ENCODE measurements around the gene NDUFA6. TPM values are rescaled to one million over a fixed set of nuclear protein-coding genes. Genes with fewer than 3 reads are reported as not detected.
"Not testable (repeated sequence)": the region's sequence is repeated elsewhere in the genome, so short reads cannot be mapped to it uniquely, and the experiment has no call there.

The NDUFA6 gene
- total RNA-seq, 1 experiment from 2014 or later: 84.9 TPM

- no peaks in the 10 kb centered on the region for H3F3A ChIP-seq (ENCODE audit: insufficient read depth, low read depth)
- H3K9me2 ChIP-seq (ENCODE audit: insufficient read depth): no peaks in the 10 kb centered on the region
- BruUV-seq (replicated peaks): no TSS peak
- CTCF ChIA-PET: no interaction called here
- no peak overlapping the region for H3K27ac ChIP-seq
- H3K79me2 ChIP-seq (ENCODE audit: low read depth): no peaks in the 10 kb centered on the region
- no peaks in the 10 kb centered on the region for H4K20me1 ChIP-seq (ENCODE audit: insufficient read depth)
- no peaks in the 10 kb centered on the region for H3K36me3 ChIP-seq (ENCODE audit: low read depth)
- no peak for DNase-seq
- no peak overlapping the region for H3K4me2 ChIP-seq
- H3K27me3 ChIP-seq (ENCODE audit: insufficient read depth, low read depth): no peaks in the 10 kb centered on the region
- intact Hi-C loops (cut with micrococcal nuclease; ENCODE audit: unreplicated experiment): no loop called here
- no peak overlapping the region for H3K4me3 ChIP-seq
- POLR2A ChIA-PET (ENCODE audit: unreplicated experiment): no interaction called here
- H3K4me1 ChIP-seq (replicated peaks; ENCODE audit: insufficient read depth): no peaks in the 10 kb centered on the region
- no peak for TF ChIP-seq EZH2 (IDR thresholded peaks at IDR 0.05; ENCODE audit: low read depth)
- TF ChIP-seq CTCF (conservative IDR thresholded peaks at IDR 0.05): no peak
- H2AFZ ChIP-seq: no peak overlapping the region
- H3K9me3 ChIP-seq (ENCODE audit: insufficient read depth, low read depth): no peaks in the 10 kb centered on the region
Measured at GRCh38 chr22:42132457-42132856, 41.9 kb upstream of the NDUFA6 start.

GRCh38 chr22:42131562-42131961, 41.0 kb upstream of the NDUFA6 start:
- Histone ChIP-seq H3K27me3 (ENCODE audit: insufficient read depth, low read depth) (no peaks in the 10 kb centered on the region), H3K4me3 (no peak overlapping the region), H3K9me3 (ENCODE audit: insufficient read depth, low read depth) (no peaks in the 10 kb centered on the region), H3F3A (ENCODE audit: insufficient read depth, low read depth) (no peaks in the 10 kb centered on the region), H3K4me2 (no peak overlapping the region), H4K20me1 (ENCODE audit: insufficient read depth) (no peaks in the 10 kb centered on the region), H2AFZ (no peak overlapping the region), H3K36me3 (ENCODE audit: low read depth) (no peaks in the 10 kb centered on the region), H3K79me2 (ENCODE audit: low read depth) (no peaks in the 10 kb centered on the region), H3K9me2 (ENCODE audit: insufficient read depth) (no peaks in the 10 kb centered on the region), H3K27ac (no peak overlapping the region), H3K4me1 (replicated peaks; ENCODE audit: insufficient read depth) (no peaks in the 10 kb centered on the region)
- DNase-seq: no peak
- TF ChIP-seq EZH2 (IDR thresholded peaks at IDR 0.05; ENCODE audit: low read depth) (no peak), CTCF (conservative IDR thresholded peaks at IDR 0.05) (no peak)
- intact Hi-C loops (cut with micrococcal nuclease; ENCODE audit: unreplicated experiment): no loop called here
- no TSS peak for BruUV-seq (replicated peaks)
- ChIA-PET CTCF (no interaction called here), POLR2A (ENCODE audit: unreplicated experiment) (no interaction called here)

- H3K4me1 ChIP-seq (replicated peaks; ENCODE audit: insufficient read depth); intact Hi-C loops (cut with micrococcal nuclease; ENCODE audit: unreplicated experiment); H3K79me2 ChIP-seq (ENCODE audit: low read depth); H3F3A ChIP-seq (ENCODE audit: insufficient read depth, low read depth); H3K9me2 ChIP-seq (ENCODE audit: insufficient read depth); H3K4me3 ChIP-seq; H4K20me1 ChIP-seq (ENCODE audit: insufficient read depth); H3K27me3 ChIP-seq (ENCODE audit: insufficient read depth, low read depth); CTCF ChIA-PET; POLR2A ChIA-PET (ENCODE audit: unreplicated experiment); H3K4me2 ChIP-seq; H2AFZ ChIP-seq; DNase-seq; H3K36me3 ChIP-seq (ENCODE audit: low read depth); H3K27ac ChIP-seq; BruUV-seq (replicated peaks); H3K9me3 ChIP-seq (ENCODE audit: insufficient read depth, low read depth): not testable (repeated sequence)
Measured at GRCh38 chr22:42130639-42131431, 40.3 kb upstream of the NDUFA6 start, which contains the start of gene CYP2D6. Gene CYP2D6, minus strand, starts transcription at chr22:42130810. Its CDS starts 19 bp downstream, at chr22:42130791.

- DNase-seq; H3K79me2 ChIP-seq (ENCODE audit: low read depth); H4K20me1 ChIP-seq (ENCODE audit: insufficient read depth); H3K27me3 ChIP-seq (ENCODE audit: insufficient read depth, low read depth); H3K4me1 ChIP-seq (replicated peaks; ENCODE audit: insufficient read depth); H2AFZ ChIP-seq; H3K9me2 ChIP-seq (ENCODE audit: insufficient read depth); H3K27ac ChIP-seq; H3K4me3 ChIP-seq; BruUV-seq (replicated peaks); POLR2A ChIA-PET (ENCODE audit: unreplicated experiment); H3F3A ChIP-seq (ENCODE audit: insufficient read depth, low read depth); H3K4me2 ChIP-seq; H3K9me3 ChIP-seq (ENCODE audit: insufficient read depth, low read depth); H3K36me3 ChIP-seq (ENCODE audit: low read depth); intact Hi-C loops (cut with micrococcal nuclease; ENCODE audit: unreplicated experiment); CTCF ChIA-PET: not testable (repeated sequence)
Measured at GRCh38 chr22:42130182-42130581, 39.6 kb upstream of the NDUFA6 start.

GRCh38 chr22:42128776-42129694, 38.5 kb upstream of the NDUFA6 start:
- H3K27ac ChIP-seq; H2AFZ ChIP-seq; BruUV-seq (replicated peaks); H3K4me3 ChIP-seq; H3K4me1 ChIP-seq (replicated peaks; ENCODE audit: insufficient read depth); POLR2A ChIA-PET (ENCODE audit: unreplicated experiment); H3K9me3 ChIP-seq (ENCODE audit: insufficient read depth, low read depth); H3K79me2 ChIP-seq (ENCODE audit: low read depth); intact Hi-C loops (cut with micrococcal nuclease; ENCODE audit: unreplicated experiment); H3K27me3 ChIP-seq (ENCODE audit: insufficient read depth, low read depth); H3K36me3 ChIP-seq (ENCODE audit: low read depth); DNase-seq; H3K9me2 ChIP-seq (ENCODE audit: insufficient read depth); H4K20me1 ChIP-seq (ENCODE audit: insufficient read depth); CTCF ChIA-PET; H3K4me2 ChIP-seq; H3F3A ChIP-seq (ENCODE audit: insufficient read depth, low read depth): not testable (repeated sequence)
